ENCODE results near the gene GGT6.

The GGT6 gene

DNA sequence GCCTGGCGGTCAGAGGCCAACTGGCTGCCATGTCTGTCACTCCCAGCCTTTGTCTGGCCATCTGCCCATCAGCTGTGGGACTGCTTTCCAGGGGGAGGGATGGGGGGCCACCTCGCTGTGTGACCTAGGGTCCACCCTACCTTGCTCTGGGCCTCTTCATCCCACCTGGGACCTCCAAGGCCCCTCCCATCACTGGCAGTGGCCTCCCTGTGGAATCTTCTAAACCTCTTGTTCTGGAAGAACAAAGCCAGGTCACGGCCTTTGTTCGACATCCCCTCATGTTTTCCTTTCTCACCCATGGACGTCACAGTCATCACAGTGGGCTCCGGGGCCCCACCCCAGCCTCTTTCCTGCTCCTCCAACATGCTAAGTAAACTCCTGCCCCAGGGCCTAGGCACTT is 37.7 kb downstream of the GGT6 start:
- DNase-seq: no peak

DNA sequence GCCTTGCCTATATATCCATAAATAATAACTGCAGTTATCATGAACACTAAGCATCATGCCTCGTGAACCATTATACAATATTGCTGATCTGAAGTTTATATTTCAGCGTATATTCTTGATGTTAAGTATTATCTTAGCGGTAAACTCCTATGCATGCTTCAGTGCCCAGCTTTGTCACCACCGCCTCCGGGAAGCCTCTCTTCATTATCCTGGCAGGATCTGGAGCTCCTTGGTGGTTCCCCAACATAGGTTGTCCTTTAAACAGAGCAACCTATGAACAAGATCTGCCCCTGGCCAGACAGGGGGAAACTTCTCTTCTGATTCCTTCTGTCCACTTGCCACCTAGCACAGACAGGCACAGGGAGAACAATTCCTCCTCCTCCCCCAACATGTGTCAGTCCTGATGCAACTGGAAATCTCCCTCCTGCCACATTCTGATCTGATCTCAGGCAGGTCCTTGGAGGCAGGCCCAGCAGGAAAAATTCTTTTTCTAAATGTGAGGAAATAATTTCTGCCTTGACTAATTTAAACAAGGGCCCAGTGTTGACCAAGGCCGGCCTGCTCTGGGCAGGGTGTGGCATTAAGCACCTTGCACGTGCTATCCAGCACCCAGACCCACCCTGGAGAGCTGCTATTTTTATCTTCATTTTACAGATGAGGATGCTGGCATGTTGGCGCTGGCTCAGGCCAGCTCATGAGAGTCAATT is 39.3 kb downstream of the GGT6 start:
- no peak for DNase-seq

DNA sequence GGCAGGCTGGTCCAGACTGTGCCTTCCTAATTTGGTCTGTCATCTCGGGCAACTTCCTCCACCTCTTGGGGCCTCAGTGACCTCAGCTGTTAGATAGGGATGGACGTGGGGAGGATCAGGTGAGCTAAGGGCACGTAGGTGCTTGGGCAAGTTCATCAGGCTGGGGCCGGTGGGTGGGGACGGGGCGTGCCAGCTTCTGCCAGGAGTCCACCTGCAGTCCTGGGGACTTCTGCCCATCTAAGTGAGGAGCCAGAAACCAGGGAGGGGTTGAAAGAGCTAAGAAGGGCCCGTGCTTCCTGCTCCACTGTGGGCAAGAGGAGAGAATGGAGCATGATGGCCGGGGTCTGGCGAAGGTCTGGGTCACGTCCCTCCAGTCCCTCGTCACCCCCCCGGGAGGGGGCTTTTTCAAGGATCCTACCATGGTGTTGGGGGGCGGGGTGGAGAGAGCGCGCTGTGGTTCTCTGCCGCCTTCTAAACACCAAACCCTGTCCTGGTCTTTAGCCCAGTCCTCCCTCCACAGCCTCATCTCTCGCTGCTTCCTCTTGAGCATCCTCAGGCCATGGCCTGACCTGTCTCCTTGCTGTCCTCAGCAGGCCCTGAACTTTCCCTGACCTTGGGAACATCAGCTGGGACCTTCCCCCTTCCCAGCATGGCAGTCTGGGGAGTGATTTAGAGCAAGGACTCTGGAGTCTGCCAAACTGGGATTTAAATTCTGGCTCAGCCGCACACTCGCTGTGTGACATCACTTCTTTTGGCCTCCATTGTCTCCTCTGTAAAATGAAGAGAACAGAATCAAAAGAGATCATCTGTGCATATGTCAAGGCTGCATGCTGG is 40.1 kb downstream of the GGT6 start:
- DNase-seq: no peak

DNA sequence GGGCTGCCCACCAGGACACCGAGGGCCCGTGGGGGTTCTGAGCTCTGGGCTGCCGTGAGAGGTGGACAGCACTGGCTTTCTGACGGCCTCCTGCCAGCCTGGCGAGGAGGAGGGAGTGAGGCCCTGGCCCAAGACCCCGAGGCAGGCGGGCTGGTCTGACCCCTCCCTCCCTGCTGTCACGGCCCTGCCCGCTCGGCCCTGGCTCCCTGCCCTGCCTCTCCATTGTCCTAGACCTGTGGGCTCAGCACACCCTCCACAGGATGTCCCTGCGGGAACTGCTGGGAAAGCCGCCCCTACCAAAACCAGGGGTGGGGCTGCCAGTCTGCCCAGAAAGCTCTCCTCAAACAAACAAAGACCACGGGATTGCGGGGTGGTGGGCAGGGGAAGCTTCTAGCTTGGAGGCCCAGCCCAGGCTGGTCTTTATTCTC is 41.0 kb downstream of the GGT6 start:
- peak in 10 of 14 donors; percentile 21 to 85 (median 48) for DNase-seq

DNA sequence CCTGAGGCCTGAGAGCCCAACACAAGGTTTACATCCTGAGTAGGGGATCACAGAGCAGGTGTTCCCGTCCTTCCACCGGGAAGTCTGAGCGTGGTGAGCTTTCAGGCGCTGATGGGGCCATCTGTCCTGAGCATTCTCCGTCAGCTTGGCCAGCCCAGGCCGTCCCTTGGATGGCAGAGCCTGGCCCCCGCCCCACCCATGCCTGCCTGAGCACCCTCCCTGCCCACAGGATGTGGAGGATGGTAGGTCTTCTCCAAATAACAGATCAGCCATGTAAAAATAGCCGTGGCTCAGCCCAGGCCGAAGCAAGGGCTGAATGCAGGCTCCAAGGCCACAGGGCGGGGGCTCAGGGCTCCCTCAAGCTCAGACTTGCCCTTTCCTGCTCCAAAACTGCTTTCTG is 41.5 kb downstream of the GGT6 start:
- peak in 3 of 14 donors; percentile 49 to 59 (median 54) for DNase-seq

DNA sequence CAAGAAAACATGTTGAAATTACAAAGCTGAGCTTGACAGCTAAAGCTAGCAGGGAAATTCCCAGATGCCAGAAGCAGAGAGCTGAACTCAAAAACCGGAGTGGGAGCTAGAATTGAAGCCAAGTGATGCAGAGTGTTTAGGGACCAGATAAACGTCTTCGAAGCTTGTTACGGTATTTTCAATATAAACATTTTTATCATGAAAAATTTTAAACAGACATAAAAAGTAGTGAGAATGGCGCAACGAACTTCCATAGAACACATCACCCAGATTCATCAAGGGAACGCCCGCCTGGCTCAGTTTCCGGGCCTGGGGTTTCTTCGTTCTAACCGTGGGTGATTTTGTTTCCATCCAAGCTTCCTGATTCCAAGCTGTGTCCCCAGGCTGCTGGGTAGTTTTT is 43.6 kb downstream of the GGT6 start:
- no peak for DNase-seq

DNA sequence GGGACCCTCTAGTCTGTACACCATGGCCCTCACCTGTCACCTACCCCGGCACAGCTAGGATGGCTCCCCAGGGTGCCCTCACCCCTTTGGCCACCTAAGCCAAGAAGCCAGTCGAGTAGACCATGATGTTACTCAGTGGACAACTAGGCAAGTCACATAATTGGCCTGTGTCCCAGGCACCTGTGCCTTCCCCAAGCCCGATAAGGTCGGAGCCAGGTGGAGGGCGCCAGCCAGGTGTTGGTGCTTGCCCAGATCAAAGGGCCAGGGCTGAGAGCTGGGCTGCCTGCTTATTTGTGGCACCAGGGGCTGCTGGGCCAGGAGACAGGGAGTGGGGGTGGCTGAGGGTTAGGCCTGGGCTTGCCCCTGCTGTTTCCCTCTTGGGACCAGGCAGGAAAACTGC is 44.9 kb downstream of the GGT6 start:
- no peak for DNase-seq

DNA sequence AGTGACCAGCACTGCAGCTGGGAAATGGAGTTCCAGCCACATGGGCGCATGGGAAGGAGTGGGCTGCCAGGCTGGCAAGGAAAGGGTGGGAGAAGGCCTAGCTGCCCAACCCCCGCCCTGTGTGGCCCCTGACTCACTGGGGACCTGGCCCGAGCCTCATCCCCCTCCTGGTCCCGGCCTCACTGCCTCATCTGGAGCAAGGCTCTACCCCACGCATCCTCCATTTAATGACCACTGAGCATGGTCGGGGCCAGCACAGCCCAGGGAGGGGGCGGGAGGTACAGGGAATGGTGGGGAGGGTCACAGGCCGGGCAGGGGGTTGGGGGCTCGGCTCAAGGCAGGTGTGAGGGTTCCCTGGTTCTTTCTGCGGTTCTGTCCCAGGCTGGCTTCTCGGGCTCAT is 45.6 kb downstream of the GGT6 start:
- DNase-seq: no peak

DNA sequence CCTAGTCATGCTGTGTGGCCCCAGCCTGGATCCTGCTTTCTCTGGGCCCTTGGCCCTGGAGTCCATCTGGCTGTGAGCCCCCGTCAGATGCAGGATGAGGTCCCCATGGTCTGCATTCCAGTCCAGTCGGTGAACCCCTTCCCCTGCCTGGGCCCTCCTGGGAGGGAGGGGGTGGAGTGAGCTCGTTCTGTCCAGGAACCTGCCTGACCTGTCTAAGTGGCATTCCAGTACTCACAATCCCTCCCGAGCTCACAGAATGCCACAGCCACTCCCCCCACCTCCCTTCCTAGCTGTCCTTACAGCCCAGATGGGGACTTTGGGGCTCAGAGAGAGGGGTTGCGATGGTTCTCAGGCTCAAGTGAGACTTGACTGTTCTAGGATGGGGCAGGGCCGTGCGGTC is 46.2 kb downstream of the GGT6 start:
- DNase-seq: no peak

DNA sequence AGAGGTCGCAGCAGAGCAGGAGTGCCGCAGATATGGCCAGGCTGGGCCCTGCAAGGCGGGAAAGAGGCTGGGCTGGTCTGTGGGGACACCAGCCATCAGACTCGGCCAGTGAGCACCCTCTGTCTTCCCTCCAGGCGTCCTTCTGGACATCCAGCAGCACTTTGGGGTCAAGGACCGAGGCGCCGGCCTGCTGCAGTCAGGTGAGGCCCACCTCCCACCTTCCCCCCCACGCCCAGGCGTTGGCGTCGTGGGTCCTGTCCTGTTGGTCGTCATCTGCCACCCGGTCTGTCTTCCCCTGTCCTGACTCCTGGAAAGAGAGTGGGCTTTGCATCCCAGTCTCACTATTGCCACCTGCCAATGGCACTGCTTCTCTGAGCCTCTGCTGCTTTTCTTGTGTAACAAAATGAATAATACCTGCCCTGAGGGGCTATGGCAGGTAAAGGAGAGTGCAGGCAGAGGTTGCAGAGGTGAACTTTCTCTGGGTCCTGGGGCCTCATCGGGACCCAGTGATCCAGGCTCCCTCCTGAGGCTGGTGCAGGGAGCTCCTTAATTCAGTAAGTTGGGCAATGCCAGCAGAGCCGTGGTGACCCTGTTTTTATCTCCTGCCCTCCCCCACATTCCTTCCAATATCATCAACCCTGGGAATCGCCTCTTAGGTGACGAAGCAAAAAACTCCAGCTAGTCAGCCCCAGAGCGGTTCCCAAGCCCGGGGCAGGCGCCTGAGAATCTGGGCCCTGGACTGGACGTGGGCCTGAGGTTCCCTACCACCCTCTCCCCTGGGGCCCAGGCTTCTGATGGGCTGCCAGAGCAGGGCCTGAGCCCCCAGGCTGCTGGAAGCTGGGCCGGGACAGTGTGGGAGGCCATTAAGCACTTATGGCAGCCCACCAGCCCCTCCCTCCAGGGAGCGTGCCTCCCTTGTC is 47.0 kb downstream of the GGT6 start:
- no peak for DNase-seq

DNA sequence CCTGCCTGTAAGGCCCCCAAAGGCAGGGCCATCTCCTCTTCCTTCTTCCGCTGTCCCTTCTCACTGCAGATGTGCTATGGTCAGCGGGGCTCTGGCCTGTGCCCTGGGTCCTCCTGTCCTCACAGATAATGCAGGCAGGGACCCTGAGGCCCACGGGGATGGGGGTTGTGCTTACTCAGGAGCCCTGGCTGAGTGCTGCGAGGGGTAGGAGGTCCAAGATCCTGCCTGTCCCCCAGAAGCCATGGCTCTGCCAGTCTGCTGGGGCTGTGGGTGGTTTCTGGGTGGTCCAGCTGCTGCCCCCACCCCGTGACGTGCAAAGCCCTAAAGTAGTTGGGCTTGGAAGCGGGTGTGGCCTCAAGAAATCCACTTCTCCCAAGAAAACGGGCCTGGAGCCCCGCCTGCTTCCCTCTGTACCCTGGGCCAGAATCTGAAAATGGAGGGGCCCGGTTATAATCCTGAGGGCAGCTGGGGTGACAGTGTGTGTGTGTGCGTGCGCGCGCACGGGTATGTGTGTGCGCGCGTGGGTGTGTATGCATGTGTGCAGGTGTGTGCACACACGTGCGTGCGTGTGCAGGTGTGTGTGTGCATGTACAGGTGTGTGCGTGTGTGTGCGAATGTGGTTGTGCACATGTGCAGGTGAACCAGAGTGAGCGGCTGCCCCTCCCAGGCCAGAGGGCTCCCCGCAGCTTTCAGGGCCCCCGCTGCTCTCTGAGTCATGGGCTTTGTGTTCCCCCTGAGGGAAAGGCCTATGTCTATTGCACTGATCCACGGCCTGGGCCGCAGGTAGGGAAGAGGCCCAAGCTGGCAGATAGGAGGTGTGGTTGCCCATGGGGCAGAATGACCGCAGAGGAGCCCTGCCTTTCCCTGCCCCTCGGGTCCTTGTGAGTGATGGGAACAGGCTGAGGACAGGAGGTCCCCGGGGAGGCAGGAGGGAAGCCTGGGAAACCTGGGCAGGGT is 47.9 kb downstream of the GGT6 start:
- DNase-seq: no peak

DNA sequence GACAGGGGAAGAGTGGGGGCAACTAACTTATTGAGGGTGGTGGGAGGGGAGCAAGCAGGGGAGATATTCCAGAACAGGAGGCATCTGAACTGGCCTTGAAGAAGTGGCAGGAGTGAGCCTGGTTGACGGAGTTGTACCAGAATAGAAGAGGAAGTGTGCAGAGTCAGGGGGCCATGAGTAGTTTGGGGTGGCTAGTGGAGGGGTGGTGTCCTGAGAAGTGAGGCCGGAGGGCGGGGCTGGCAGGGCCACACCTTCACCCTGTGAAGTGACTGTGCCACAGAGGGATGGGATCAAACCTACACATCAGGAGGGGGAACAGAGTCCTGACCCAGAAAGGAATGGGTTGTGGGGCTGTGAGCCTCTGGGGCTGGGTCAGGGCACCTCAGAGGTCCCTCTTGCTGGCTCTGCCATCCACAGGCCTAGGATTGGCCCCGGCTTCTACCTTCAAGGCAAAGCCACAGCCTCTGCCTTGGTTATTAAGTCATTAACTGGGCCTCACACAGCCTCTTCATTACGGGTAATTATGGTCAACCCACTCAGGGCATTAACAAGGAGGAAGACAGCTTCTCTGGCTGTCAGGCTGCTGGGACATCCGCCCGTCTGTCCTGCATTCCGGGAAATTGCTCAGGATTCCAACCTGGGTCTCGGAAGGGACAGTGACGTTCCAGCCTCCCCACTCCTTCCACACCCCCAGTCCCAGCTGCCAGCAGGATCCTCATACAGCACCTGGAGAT is 49.0 kb downstream of the GGT6 start:
- peak in 5 of 14 donors; percentile 13 to 46 (median 24) for DNase-seq

DNA sequence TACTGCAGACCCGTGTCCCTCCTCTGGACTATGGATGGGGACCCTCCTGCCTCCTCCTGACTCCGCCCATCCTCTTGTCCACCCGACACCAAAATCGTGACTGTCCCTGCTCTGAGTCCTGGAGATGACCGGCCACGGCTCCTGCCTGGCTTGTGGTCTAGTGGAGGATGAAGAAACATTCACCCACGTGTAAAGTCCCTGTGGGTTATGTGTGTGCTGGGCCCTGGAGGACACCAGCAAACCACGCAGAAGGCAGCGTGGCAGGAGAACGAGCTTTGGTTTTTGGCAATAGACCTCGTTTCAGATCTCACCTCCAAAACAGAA is 49.8 kb downstream of the GGT6 start:
- peak in 2 of 14 donors; percentile 37 to 43 for DNase-seq

DNA sequence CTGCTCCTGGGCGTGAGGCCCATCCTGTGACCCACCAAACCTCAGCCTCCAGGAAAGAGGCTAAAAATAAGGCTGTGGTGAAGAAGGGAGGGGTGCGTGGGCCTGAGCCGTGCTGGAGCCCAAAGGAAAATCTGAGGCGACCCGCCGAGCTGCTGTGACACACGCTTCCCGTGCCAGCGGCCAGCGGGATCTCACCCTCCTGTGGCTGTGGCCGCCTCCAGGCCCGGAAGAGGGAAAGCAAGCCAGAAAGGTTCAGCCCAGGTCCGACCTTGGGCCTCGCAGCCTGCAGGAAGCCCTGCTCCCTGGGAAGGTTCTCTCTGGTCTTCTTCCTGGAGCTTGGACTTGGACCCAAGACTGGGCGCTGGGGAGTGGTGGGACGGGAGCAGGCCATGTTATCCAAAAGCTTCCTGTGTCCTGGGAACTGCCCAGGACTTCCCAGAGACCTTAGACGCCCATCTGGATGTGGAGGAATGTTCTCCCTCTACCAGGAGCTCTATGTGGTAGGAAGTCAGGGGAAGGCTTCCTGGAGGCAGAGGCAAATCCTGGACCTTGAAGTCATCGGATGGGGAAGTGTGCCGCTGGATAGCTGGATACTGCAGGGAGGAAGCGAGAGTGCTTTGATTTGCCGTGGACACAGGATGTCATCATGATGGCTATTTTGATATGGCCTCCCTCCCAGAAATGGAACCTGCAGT is 50.3 kb downstream of the GGT6 start:
- no peak for DNase-seq

DNA sequence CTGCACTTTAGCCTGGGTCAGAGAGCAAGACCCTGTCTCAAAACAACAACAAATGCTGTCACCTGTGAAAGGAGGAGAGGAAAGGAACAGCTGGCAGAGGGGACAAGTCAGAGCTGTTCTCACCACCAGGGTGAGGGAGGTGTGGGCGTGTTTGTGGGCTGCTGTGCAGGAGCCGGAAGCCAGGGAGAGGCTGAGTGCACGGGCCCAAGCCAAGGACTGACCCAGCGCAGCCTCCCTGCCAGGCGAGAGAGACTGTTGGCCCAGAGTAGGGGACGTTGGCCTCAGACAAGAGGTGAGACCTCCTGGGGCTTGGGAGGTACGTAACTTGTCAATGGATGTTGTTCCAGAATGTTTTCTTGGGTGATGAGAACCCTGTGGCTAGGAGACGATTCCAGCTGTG is 51.0 kb downstream of the GGT6 start:
- DNase-seq: peak in 1 of 14 donors; percentile 18

DNA sequence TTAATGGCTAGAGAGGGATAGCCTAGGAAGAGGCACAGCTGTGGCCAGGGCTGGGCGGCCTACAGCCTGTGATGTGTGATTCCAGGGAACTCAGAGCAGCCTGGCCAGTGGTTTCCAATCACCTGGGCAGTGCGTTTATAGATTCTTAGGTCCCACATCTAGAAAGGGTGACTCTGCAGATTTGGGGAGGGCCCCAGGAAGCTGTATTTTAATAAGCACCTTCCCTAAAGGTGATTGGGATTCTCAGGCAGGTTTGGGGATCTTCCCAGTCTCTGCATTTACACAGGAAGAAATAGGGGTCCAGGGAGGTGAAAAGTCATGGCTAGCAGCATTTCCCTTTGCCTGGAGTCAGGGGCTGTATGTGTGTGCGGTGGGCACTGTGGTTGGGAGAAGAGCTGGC is 52.2 kb downstream of the GGT6 start:
- no peak for DNase-seq

DNA sequence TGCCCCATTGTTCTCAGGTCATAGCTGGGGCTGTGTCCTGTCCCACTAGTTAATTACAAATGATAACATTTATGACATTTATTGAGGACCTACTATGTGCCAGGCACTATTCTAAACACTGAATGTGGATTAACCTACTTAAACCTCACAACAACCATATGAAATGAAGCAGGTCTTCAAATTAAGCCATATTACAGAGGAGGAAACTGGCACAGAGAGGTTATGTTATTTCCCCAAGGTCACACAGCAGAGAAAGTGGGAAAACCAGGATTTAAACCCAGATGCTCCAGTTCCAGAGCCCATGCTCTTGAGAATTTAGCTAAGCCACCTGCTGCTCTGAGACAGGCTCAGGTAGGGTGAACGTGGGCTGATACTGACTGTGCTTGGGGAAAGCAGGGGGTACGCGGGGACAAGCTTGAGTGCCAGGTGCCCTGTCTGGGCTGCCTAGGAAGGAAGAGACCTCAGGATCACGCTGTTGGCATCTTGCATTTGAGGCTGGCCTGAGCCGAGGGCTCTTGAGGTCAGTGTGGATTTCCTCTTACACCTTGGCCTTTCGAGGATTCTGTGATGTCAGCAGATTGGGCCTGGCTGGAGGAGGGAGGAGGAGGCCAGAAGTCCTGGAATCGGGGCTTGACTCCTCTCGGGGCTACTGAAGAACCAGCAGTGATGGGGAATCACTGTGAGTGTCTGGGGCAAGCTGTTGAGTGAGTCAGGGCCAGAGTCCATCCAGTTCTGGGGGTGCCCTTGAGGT is 52.8 kb downstream of the GGT6 start:
- DNase-seq: no peak

Measured in C1 segment of cervical spinal cord (tissue), 14 donors.